DOHH2 (cell line): ENCODE data around the gene CATSPERE.
"Not testable (repeated sequence)": the region's sequence is repeated elsewhere in the genome, so short reads cannot be mapped to it uniquely, and the experiment has no call there.

ENCODE experiments used
- H3F3A ChIP-seq: fragments of 200-600 bp; sonication (generic), shearing (Covaris generic); 2 replicates; pipeline ENCODE4 v1.6.0; 2016; ENCODE audit warnings: antibody characterized with exemption, mild to moderate bottlenecking; ENCODE audit not compliant: control insufficient read depth, insufficient read depth
- H3K27ac ChIP-seq: fragments of 200-600 bp; sonication (generic); 2 replicates; pipeline ENCODE4 v1.5.1; 2014; ENCODE audit warnings: low read depth, mild to moderate bottlenecking, low read length, moderate library complexity
- H3K27me3 ChIP-seq: fragments of 200-600 bp; sonication (generic); 2 replicates; pipeline ENCODE4 v1.6.1; 2014; ENCODE audit warnings: mild to moderate bottlenecking, low read length, mixed read lengths; ENCODE audit not compliant: control insufficient read depth
- H3K36me3 ChIP-seq: fragments of 200-600 bp; sonication (generic); 2 replicates; pipeline ENCODE4 v1.6.1; 2014; ENCODE audit warnings: mild to moderate bottlenecking, low read length, moderate library complexity, mixed read lengths; ENCODE audit not compliant: control insufficient read depth
- H3K4me1 ChIP-seq: fragments of 200-600 bp; sonication (generic); 2 replicates; pipeline ENCODE4 v1.6.1; 2014; ENCODE audit warnings: mild to moderate bottlenecking, low read length, mixed read lengths; ENCODE audit not compliant: control insufficient read depth
- H3K4me2 ChIP-seq: fragments of 200-600 bp; sonication (generic); 2 replicates; pipeline ENCODE4 v1.6.0; 2014; ENCODE audit warnings: mild to moderate bottlenecking, low read length, moderate library complexity
- H3K4me3 ChIP-seq: fragments of 200-600 bp; sonication (generic); 2 replicates; pipeline ENCODE4 v1.5.1; 2014; ENCODE audit warnings: mild to moderate bottlenecking, low read length, mixed read lengths
- H3K79me2 ChIP-seq: fragments of 200-600 bp; sonication (generic); 2 replicates; pipeline ENCODE4 v1.6.1; 2014; ENCODE audit warnings: mild to moderate bottlenecking, low read length, mixed read lengths; ENCODE audit not compliant: control insufficient read depth
- H3K9me2 ChIP-seq: fragments of 200-600 bp; sonication (generic); replicated peaks from 2 replicates; pipeline ENCODE4 v1.6.1; 2014; ENCODE audit warnings: mild to moderate bottlenecking, low read length, mixed read lengths; ENCODE audit not compliant: control insufficient read depth
- H3K9me3 ChIP-seq: fragments of 200-600 bp; sonication (generic); 2 replicates; pipeline ENCODE4 v1.6.1; 2014; ENCODE audit warnings: antibody characterized with exemption, low read length, mixed read lengths; ENCODE audit not compliant: control insufficient read depth, insufficient read depth
- H4K20me1 ChIP-seq: fragments of 200-600 bp; sonication (generic); 2 replicates; pipeline ENCODE4 v1.6.0; 2014; ENCODE audit warnings: low read depth, mild to moderate bottlenecking, antibody characterized with exemption, low read length, moderate library complexity; ENCODE audit not compliant: control insufficient read depth, insufficient read depth
- EZH2phosphoT487 ChIP-seq: fragments of 200-600 bp; sonication (generic); IDR thresholded peaks from 2 replicates; pipeline ENCODE4 v1.6.1; 2017; ENCODE audit warnings: borderline replicate concordance, mild to moderate bottlenecking, antibody characterized with exemption, low read length, moderate library complexity, mixed read lengths
- TF ChIP-seq, protein P1 (sequence below): fragments of 200-600 bp; sonication (generic); IDR thresholded peaks from one replicate; pipeline ENCODE4 v1.5.1; 2014; ENCODE audit warnings: antibody characterized with exemption, mild to moderate bottlenecking, low read depth, low read length; ENCODE audit not compliant: poor library complexity, severe bottlenecking

CATSPERE gene

DNA sequence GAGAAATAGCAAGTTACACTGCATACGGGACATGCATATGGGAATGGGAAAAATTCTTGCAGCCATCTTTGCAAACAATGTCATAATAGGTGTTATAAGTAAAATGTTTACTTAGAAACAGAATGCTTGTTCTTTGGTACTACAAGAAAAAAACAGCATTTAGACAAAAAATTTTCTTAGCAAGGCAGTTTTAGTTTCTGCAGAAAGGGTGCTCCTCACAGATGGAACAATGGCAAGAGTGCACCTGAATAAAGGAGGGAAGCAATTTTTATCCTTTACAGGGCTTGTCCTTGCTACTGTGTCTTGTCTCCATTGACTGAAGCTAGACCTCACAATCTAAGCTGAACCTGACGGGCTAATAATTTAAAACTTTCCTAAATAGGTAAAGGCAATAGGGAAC, 112.7 kb downstream of the CATSPERE start:
- no peaks in the 10 kb centered on the region for H3K27me3 ChIP-seq
- H3K9me3 ChIP-seq, result peaks cover 28% of the 10 kb centered on the region
- no peak overlapping the region for H3K4me2 ChIP-seq
- H3K9me2 ChIP-seq, result no peaks in the 10 kb centered on the region
- TF ChIP-seq, protein P1, sequence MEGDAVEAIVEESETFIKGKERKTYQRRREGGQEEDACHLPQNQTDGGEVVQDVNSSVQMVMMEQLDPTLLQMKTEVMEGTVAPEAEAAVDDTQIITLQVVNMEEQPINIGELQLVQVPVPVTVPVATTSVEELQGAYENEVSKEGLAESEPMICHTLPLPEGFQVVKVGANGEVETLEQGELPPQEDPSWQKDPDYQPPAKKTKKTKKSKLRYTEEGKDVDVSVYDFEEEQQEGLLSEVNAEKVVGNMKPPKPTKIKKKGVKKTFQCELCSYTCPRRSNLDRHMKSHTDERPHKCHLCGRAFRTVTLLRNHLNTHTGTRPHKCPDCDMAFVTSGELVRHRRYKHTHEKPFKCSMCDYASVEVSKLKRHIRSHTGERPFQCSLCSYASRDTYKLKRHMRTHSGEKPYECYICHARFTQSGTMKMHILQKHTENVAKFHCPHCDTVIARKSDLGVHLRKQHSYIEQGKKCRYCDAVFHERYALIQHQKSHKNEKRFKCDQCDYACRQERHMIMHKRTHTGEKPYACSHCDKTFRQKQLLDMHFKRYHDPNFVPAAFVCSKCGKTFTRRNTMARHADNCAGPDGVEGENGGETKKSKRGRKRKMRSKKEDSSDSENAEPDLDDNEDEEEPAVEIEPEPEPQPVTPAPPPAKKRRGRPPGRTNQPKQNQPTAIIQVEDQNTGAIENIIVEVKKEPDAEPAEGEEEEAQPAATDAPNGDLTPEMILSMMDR, result no peak
- TF ChIP-seq EZH2phosphoT487, result no peak
- H4K20me1 ChIP-seq, result no peaks in the 10 kb centered on the region
- H3K79me2 ChIP-seq, result no peaks in the 10 kb centered on the region
- H3K27ac ChIP-seq, result no peak overlapping the region
- no peaks in the 10 kb centered on the region for H3K36me3 ChIP-seq
- no peak overlapping the region for H3K4me3 ChIP-seq
- H3K4me1 ChIP-seq, result no peaks in the 10 kb centered on the region
- no peaks in the 10 kb centered on the region for H3F3A ChIP-seq

DNA sequence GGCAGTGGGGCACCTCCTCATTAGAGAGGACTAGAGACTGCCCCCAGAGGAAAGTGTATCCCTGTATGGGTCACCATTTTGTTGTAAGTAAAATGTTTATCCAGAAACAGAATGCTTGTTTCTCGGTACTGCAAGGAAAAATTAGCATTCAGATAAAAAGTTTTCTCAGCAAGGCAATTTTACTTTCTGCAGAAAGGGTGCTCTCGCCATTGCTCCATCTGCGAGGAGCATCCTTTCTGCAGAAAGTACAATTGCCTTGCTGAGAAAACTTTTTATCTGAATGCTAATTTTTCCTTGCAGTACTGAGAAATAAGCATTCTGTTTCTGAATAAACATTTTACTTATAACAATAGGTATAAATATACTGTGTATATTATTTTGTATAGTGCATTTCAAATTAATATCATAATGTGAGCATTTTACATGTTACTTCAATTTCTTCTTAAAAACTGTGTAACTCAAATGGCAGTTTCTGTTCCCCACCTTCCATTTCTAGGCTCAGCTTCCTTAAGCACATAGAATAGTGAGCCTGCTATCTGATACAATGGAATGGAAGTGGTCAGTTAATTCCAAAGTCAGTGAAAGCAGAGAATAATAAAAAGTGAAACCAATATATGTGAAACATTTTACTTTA, 115.3 kb downstream of the CATSPERE start:
- Histone ChIP-seq H3K27ac (no peak overlapping the region), H3K4me2 (no peak overlapping the region), H4K20me1 (no peaks in the 10 kb centered on the region), H3K4me1 (no peaks in the 10 kb centered on the region), H3K27me3 (no peaks in the 10 kb centered on the region), H3K9me3 (peaks cover 28% of the 10 kb centered on the region), H3K79me2 (no peaks in the 10 kb centered on the region), H3K9me2 (no peaks in the 10 kb centered on the region), H3K36me3 (no peaks in the 10 kb centered on the region), H3F3A (no peaks in the 10 kb centered on the region), H3K4me3 (no peak overlapping the region)
- TF ChIP-seq, protein P1, result no peak
- no peak for TF ChIP-seq EZH2phosphoT487

DNA sequence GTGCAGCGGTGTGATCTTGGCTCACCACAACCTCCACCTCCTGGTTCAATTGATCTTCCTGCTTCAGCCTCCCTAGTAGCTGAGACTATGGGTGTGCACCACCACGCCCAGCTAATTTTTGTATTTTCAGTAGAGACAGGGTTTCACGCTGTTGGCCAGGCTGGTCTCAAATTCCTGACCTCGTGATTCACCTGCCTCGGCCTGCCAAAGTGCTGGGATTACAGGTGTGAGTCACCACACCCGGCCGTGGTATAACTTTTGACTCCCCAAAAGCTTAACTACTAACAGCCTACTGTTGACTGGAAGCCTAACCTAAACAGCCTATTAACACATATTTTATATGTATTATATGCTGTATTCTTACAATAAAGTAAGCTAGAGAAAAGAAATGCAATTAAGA, 117.1 kb downstream of the CATSPERE start:
- H3K9me3 ChIP-seq, result peaks cover 28% of the 10 kb centered on the region
- not testable (repeated sequence) for H3F3A ChIP-seq, H3K79me2 ChIP-seq, H3K4me3 ChIP-seq, H3K27me3 ChIP-seq, H4K20me1 ChIP-seq, H3K4me1 ChIP-seq, H3K36me3 ChIP-seq, H3K9me2 ChIP-seq, H3K4me2 ChIP-seq, H3K27ac ChIP-seq

DNA sequence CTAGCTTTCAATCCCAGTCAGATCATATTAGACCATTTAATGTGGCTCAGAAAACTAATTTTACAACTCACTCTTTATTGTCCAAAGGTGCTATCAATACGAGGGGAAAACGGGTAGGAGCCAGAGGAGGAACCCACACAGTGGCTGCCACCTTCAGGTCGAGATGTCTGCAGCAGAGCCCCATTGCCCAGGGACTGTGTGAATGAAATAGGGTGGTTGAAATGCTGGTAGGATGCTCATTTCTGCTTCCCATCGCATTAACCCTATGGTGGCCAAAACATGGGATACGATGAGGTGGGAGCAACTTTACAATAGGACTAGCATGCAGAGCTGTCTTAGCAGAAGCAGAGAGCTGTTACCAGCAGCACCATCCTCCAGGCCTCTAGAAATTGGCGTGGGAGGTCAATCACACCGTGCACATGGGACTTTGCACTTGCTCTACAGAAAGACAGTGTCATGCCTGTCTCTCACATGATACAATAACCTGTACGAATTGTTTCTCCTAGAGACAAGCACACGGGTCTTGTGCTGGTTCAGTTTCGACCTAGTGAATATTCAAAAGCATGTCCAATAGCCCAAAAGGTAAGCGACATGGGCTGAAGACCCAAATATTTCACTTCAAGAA, 122.4 kb downstream of the CATSPERE start:
- H3K4me3 ChIP-seq, result no peak overlapping the region
- no peak overlapping the region for H3K27ac ChIP-seq
- H3K4me1 ChIP-seq, result no peaks in the 10 kb centered on the region
- no peaks in the 10 kb centered on the region for H3F3A ChIP-seq
- H3K27me3 ChIP-seq, result no peaks in the 10 kb centered on the region
- H3K36me3 ChIP-seq, result no peaks in the 10 kb centered on the region
- H3K9me2 ChIP-seq, result no peaks in the 10 kb centered on the region
- H4K20me1 ChIP-seq, result no peaks in the 10 kb centered on the region
- H3K79me2 ChIP-seq, result no peaks in the 10 kb centered on the region
- TF ChIP-seq EZH2phosphoT487, result no peak
- TF ChIP-seq, protein P1, result no peak
- no peak overlapping the region for H3K4me2 ChIP-seq
- no peaks in the 10 kb centered on the region for H3K9me3 ChIP-seq
